Ovary (tissue), 9 donors: ENCODE measurements around the gene RAPSN. TPM values are rescaled to one million over a fixed set of nuclear protein-coding genes. Genes with fewer than 3 reads are reported as not detected.

Source experiments
- DNase-seq, 5 donors: peaks; one replicate each; pipeline ENCODE4 v3.0.0-alpha.2; 2019 to 2020
- H3K27ac ChIP-seq, 2 donors: fragments of 200-600 bp; one replicate each; pipeline versions ENCODE4 v1.5.1 to v1.8.0; 2019 to 2022
- H3K27me3 ChIP-seq: fragments of 200-600 bp; one replicate; pipeline ENCODE4 v1.8.0; 2022
- H3K36me3 ChIP-seq: fragments of 200-600 bp; sonication (generic); one replicate; pipeline ENCODE4 v1.5.1; 2019
- H3K4me1 ChIP-seq: one replicate; pipeline ENCODE4 v1.8.1; 2013; ENCODE audit warnings: mild to moderate bottlenecking, moderate library complexity; ENCODE audit not compliant: insufficient read depth
- H3K4me3 ChIP-seq: fragments of 200-600 bp; sonication (generic); one replicate; pipeline ENCODE4 v1.5.1; 2017
- H3K9me3 ChIP-seq, 2 donors: fragments of 200-600 bp in 1 of 2; sonication (generic) in 1 of 2; one replicate each; pipeline versions ENCODE4 v1.5.1 to v1.8.1; 2013 to 2019; ENCODE audit warnings: mild to moderate bottlenecking in 1 of 2, moderate library complexity in 1 of 2
- EP300 ChIP-seq: sonication (generic); formaldehyde crosslinking; IDR thresholded peaks from one replicate; pipeline ENCODE4 v1.6.1; 2017; ENCODE audit warnings: antibody characterized with exemption
- POLR2A ChIP-seq: fragments of 450-650 bp; IDR thresholded peaks from one replicate; pipeline ENCODE4 v1.6.1; 2017; ENCODE audit warnings: antibody characterized with exemption, mild to moderate bottlenecking, moderate library complexity
- WGBS, 3 donors: extraction: QIAGEN DNeasy Blood & Tissue Kit in 1 of 3; methylation state at CpG; one replicate each; pipeline versions ENCODE4 v1.1.5 to v1.1.7; 2013 to 2017; 5-methylcytosine and 5-hydroxymethylcytosine counted together
- intact Hi-C, 4 donors: fragments of 100-400 bp; cut with DNase I; formaldehyde crosslinking; loops; one replicate each; pipeline versions ENCODE4 v1.11.0 to v1.15.1; 2022 to 2023
- polyA plus RNA-seq, 2 donors: library from polyadenylated mRNA; stranded (reverse); fragments of 200-250 nt in 1 of 2; fragments of 350-450 nt in 1 of 2; fragmentation: Illumina TruSeq in 1 of 2; extraction: RNeasy Lipid Tissue Mini Kit (QIAGEN cat#74804) in 1 of 2; gene quantifications; one replicate each; pipeline ENCODE4 v1.2.3, GENCODE V29; 2013 to 2014
- total RNA-seq, 7 donors: library from RNA; depleted of rRNA in 2 of 7; stranded (reverse); fragments of >200 nt in 2 of 7; fragmentation: NEBNext Ultra II Directional in 3 of 7; extraction: Animal tissue kit (Norgen Biotek cat#: 25700) in 3 of 7; gene quantifications; one replicate each; pipeline versions ENCODE4 v1.1.0 to v1.2.4, GENCODE V29; 2016 to 2023
- TF ChIP-seq, protein P1 (sequence below), 3 donors: fragments of 450-650 bp in 2 of 3; fragments of 200-600 bp in 1 of 3; IDR thresholded peaks; one replicate each; pipeline versions ENCODE4 v1.5.1 to v1.8.0; 2016 to 2022; ENCODE audit warnings: antibody characterized with exemption in 3 of 3, mild to moderate bottlenecking in 1 of 3
- donor health status: DM: no; HTN: no; CAD: no; lungs with moderate emphysema.
- donor health status: DM: no; HTN: no; CAD: no.
- donor health status: Bipolar disorder and iron deficiency.
- donor health status: DM: yes; HTN: yes; CAD: no.
- donor health status: DM: no; HTN: no; CAD: no.
- donor health status: DM: yes; HTN: yes; CAD: no.

The RAPSN gene
- total and polyA plus RNA-seq, 9 donors = 0.08 to 0.43 (median 0.28) TPM; not detected in 5

DNA sequence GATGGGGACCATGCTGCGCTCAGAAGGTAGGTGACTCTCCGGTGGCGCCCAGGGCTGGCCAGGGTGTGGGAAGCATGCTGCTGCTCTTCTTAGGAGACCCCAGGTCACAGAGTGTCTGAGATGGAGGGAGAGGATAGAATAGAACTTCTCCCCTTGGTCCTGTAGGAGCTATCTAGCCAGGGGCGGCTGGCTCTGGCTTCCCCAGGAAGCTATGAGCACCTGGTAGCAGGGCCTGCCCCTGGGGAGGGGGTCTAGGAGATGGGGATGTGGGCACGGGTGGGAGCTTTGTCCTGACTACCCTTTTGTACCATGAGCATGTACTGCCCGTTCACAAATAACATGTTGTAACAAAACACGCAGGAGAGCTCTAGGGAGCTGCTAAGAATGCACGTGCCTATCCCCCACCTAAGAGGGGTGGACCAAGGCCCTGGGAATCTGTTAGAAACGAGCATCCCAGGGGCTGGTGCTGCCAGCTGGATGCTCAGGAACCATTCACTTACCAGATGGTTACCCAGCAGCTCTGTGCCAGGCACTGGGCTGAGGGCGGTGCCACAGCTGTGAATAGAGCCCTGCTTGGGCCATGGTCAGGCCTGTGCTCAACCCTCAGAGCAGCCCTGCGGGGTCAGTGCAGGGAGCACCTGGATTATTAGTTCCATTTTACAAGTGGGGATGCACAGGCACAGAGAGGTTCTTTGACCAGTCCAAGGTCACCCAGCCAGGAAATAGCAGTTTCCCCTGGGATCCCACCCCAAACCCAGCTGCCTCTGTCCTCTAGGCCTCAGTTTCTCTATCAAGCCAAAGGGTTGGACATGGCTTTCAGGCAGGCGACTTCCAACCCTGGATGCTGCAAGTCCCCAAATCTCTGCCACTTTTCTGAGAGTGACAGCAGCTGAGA is 38.3 kb downstream of the RAPSN start:
- Histone ChIP-seq H3K36me3 (no peaks in the 10 kb centered on the region), H3K27ac (no peak overlapping the region), H3K4me1 (peaks cover 5% of the 10 kb centered on the region), H3K27me3 (no peaks in the 10 kb centered on the region), H3K4me3 (no peak overlapping the region), H3K9me3 (no peaks in the 10 kb centered on the region)
- TF ChIP-seq POLR2A (no peak), EP300 (no peak)
- TF ChIP-seq, protein P1, sequence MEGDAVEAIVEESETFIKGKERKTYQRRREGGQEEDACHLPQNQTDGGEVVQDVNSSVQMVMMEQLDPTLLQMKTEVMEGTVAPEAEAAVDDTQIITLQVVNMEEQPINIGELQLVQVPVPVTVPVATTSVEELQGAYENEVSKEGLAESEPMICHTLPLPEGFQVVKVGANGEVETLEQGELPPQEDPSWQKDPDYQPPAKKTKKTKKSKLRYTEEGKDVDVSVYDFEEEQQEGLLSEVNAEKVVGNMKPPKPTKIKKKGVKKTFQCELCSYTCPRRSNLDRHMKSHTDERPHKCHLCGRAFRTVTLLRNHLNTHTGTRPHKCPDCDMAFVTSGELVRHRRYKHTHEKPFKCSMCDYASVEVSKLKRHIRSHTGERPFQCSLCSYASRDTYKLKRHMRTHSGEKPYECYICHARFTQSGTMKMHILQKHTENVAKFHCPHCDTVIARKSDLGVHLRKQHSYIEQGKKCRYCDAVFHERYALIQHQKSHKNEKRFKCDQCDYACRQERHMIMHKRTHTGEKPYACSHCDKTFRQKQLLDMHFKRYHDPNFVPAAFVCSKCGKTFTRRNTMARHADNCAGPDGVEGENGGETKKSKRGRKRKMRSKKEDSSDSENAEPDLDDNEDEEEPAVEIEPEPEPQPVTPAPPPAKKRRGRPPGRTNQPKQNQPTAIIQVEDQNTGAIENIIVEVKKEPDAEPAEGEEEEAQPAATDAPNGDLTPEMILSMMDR (IDR thresholded peaks at IDR 0.05) = no peak
- DNase-seq = peak in 1 of 5 donors; percentile 31
- intact Hi-C loops = loop anchor here in 1 of 4 donors (10.0 kb wide), 1 partner anchor 226 kb away; the partner anchor contains the start of gene PACSIN3
- WGBS, 3 donors = 70 to 86% (median 70%) methylated on average over 12 of the region's 12 CpGs

GRCh38 chr11:47409440-47410369 is 39.2 kb downstream of the RAPSN start:
- intact Hi-C loops = loop anchor here in 1 of 4 donors (10.0 kb wide), 1 partner anchor 225 kb away; the partner anchor contains the start of gene PACSIN3
- no peaks in the 10 kb centered on the region for H3K27me3 ChIP-seq
- peak overlapping the region; percentile 79 for H3K4me3 ChIP-seq
- H3K9me3 ChIP-seq = no peaks in the 10 kb centered on the region
- TF ChIP-seq, protein P1 (IDR thresholded peaks at IDR 0.05) = no peak
- TF ChIP-seq EP300 = no peak
- TF ChIP-seq POLR2A = no peak
- peak overlapping the region; percentile 84 to 92 for H3K27ac ChIP-seq
- no peaks in the 10 kb centered on the region for H3K36me3 ChIP-seq
- peaks cover 5% of the 10 kb centered on the region for H3K4me1 ChIP-seq
- peak in 1 of 5 donors; percentile 36 for DNase-seq
- 57 to 66% (median 60%) methylated on average over 31 of the region's 31 CpGs for WGBS, 3 donors

DNA sequence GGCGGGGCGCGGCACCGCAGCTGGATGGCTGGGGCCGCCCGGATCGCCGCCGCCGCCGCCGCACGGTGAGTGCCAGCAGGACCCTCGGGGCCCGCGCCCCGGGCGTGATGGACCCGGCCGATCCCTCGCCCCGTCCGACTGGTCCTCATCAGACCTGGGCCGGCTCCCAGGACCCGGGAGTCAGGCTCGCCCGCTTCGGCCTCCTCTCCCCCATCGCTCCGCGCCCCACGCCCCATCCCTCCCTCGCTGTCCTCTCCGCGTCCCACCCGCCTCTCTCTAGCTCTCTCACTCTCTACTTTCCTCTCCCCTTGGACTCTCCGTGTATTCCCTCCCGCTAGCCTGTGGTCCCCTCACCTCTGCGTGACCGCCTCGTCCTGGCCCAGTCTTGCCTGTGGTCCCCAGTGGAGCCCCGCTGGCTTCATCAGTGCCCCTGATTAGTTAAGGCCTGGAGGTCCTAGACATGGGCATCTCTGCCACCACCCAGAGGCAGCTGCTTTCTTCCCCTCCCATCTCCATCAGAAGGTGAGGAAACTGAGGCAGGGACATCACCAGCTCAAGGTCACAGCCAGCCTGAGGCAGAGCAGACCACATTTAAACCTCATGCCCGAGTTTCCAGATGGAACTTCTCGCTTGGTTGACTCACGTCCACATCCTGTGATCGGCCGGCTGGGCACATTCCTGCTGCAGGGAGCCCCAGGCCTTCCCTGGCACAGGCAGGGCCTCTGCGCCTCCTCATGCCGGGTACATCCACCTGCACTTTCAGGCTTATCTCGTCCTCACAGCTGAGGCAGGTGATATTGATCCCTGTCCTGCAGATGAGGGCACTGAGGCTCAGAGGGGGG is 40.1 kb downstream of the RAPSN start:
- WGBS, 3 donors = 1% methylated on average over 45 to 50 of the region's 50 CpGs
- peak overlapping the region; percentile 79 for H3K4me3 ChIP-seq
- H3K4me1 ChIP-seq = peaks cover 5% of the 10 kb centered on the region
- peak overlapping the region; percentile 84 to 92 for H3K27ac ChIP-seq
- no peaks in the 10 kb centered on the region for H3K36me3 ChIP-seq
- intact Hi-C loops = no loop called here
- TF ChIP-seq, protein P1 (IDR thresholded peaks at IDR 0.05) = no peak
- H3K27me3 ChIP-seq = no peaks in the 10 kb centered on the region
- H3K9me3 ChIP-seq = no peaks in the 10 kb centered on the region
- DNase-seq = peak in 4 of 5 donors; percentile 56 to 62 (median 59)
